Upper lobe of left lung (tissue), 4 donors: ENCODE data around the gene SEMA6D.
"Not testable (repeated sequence)": the region's sequence is repeated elsewhere in the genome, so short reads cannot be mapped to it uniquely, and the experiment has no call there.

ENCODE experiments used
- POLR2A ChIP-seq, 4 donors: fragments of 450-650 bp; IDR thresholded peaks; one replicate each; pipeline ENCODE4 v1.5.1; 2016 to 2017; ENCODE audit warnings: antibody characterized with exemption in 4 of 4, mild to moderate bottlenecking in 2 of 4
- TF ChIP-seq, protein P1 (sequence below), 6 experiments: fragments of 450-650 bp in 4 of 6; fragments of 200-600 bp in 2 of 6; sonication (generic) in 2 of 6; IDR thresholded peaks; one replicate each; pipeline ENCODE4 v1.5.1; 2016 to 2019; ENCODE audit warnings: antibody characterized with exemption in 6 of 6

- not testable (repeated sequence) for TF ChIP-seq POLR2A (IDR thresholded peaks at IDR 0.05)
- TF ChIP-seq, protein P1, sequence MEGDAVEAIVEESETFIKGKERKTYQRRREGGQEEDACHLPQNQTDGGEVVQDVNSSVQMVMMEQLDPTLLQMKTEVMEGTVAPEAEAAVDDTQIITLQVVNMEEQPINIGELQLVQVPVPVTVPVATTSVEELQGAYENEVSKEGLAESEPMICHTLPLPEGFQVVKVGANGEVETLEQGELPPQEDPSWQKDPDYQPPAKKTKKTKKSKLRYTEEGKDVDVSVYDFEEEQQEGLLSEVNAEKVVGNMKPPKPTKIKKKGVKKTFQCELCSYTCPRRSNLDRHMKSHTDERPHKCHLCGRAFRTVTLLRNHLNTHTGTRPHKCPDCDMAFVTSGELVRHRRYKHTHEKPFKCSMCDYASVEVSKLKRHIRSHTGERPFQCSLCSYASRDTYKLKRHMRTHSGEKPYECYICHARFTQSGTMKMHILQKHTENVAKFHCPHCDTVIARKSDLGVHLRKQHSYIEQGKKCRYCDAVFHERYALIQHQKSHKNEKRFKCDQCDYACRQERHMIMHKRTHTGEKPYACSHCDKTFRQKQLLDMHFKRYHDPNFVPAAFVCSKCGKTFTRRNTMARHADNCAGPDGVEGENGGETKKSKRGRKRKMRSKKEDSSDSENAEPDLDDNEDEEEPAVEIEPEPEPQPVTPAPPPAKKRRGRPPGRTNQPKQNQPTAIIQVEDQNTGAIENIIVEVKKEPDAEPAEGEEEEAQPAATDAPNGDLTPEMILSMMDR (IDR thresholded peaks at IDR 0.05) = not testable (repeated sequence)
Measured at GRCh38 chr15:47738144-47738825, 21.0 kb downstream of the SEMA6D start.
